Measurements from ENCODE around the gene IGF2BP3. TPM values are rescaled to one million over a fixed set of nuclear protein-coding genes. Genes with fewer than 3 reads are reported as not detected.
A peak's percentile ranks its signal among the peaks of the same experiment; 100 is the strongest.

The IGF2BP3 gene
- total RNA-seq, 1 experiment from 2014 or later = 44.1 TPM

DNA sequence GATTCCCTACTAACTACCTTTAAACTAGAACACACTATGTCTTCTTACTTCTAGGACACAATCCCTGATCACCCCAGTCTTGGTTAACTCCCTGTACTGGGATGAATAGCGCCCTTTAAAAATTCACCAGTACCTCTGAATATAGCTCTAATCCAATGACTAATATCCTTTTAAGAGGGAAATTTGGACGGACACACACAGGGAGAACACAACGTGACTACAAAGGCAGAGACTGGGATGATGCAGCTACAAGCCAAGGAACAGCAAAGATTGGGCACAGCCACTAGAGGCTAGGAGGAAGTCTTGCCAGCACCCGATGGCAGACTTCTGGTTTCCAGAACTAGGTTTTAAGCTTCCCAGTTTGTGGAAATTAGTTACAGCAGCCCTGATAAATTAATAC, 89.7 kb downstream of the IGF2BP3 start:
- peak; percentile 15 for DNase-seq (ENCODE audit: low read depth)

DNA sequence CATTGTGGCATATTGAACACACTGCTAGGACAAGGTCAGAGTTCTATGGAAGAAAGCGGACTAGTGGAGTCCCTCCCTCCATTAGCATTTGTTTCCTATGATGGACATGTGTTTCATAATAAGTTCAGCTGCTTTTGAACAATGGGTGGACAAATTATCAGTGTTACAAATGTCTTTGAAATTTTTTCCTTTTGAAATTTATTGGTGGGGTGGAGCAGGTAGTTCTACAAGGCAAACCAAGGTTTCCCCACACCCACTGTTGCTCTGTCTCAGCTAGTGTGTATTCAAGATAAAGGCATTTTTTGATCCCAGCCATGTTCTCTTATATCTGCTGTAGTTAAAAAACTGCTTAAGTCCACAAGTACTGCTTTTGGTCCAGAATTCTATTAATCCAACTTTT, 91.3 kb downstream of the IGF2BP3 start:
- DNase-seq (ENCODE audit: low read depth) = no peak

DNA sequence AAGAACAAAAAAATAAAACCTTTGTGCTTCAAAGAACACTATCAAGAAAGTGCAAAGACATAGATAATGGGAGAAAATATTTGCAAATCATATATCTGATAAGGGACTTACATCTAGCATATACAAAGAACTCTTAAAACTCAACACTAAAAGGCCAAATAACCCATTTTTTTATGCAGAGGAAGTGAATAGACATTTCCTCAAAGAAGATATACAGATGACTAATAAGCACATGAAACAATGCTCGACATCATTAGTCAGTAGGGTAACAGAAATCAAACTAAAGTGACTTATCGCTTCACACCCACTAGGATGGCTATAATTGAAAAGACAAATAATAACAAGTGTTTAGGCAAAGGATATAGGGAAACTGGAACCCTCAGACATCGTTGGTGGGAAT, 93.2 kb downstream of the IGF2BP3 start:
- peak; percentile 78 for DNase-seq (ENCODE audit: low read depth)

DNA sequence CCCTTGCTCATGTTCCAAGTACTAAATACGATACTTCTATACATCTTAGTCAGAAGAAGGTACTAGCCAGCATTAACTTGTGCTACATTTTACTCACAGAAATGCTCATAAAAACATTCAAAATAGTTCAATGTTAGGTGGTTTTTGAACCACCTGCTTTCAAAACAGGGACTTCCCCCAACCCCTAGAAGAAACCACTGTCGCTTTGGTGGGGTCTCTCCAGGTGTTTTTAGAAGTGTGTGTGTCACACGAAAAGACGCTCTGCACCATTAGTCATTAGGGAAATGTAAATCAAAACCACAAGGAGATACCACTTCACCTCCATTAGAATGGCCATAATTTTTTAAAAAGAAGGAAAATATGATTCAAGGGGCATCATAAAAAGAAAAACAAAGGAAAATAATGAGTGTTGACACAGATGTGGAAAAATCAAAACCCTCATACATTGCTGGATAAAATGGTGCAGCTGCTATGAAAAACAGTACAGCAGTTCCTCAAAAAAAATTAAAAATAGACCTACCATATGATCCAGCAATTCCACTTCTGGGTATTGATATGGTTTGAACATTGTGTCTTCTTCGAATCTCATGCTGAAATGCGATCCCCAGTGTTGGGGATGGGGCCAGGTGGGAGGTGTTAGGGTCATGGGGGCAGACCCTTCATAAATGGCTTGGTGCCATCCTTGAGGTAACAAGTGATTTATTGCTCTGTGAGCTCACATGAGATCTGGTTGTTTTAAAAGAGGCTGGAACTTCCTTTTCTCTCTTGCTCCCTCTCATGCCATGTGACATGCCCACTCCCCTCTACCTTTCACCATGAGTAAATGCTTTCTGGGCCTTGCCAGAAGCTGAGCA, 96.9 kb downstream of the IGF2BP3 start:
- peak; percentile 65 for DNase-seq (ENCODE audit: low read depth)

DNA sequence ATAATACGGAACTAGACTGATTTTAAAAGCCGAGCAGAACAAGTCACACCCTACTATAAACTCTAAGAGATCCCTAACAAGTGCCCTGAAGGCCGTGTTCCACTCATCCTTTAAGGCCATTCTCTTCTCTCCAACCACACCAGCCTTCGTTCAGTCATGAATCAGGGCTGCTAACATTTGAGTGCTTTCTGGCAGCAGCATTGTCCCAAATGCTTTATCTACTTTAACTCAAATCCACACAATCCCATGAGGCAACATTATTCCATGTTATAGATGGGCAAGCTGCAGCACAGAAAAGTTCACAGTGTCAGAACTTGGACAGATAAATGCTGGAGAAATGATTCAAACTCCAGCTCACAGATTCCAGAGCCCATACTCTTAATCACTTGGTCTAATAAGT, 97.7 kb downstream of the IGF2BP3 start:
- no peak for DNase-seq (ENCODE audit: low read depth)

DNA sequence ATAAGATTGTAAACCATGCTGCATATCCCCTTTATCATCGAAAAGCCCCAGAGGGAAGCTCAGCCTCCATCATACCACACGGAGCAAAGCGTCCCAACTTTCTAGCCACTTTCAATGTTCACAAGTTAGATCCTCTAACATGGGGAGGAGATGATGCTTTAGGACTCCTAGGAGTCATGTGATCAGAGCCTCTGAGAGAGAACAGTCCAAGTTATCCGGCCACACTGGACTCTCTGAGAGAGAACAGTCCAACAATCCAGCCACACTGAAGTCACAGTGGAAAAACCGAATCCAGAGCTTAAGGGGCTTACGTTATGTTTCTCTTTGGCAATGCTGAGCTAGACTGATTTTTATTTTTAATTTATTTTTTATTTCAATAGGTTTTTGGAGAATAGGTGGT, 98.6 kb downstream of the IGF2BP3 start:
- DNase-seq (ENCODE audit: low read depth) = no peak

DNA sequence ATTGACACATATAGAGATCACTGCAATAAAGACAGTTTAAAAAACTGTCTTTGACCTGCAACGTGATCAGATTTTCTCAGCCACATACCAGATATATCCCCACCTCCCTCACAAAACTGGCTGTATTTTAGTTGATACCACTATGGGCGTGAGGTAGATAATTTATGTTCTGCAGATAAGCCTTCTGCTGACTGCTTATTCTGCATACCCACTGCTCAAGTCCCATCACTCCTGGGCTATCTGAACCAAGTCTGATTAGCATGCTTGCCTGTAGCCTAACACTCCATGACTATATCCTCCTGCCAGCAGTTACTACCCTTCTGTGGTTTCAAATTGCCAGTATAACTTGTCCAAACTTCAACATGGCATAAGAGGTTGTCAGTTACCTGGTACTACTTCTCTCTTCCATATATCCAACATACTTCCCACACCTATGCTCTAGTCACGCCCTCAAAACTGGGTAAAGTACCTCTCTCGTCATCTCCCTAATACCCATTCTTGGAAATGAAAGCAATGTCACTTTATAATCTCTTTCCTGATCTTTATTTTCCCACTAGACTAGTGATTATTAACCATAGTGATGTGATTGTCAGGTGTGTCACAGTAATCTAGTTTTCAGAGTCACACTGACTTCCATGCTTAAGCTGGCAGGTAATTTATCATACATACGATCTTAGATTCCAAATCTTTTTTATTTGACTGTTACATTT, 100.4 kb downstream of the IGF2BP3 start:
- DNase-seq (ENCODE audit: low read depth) = no peak

DNA sequence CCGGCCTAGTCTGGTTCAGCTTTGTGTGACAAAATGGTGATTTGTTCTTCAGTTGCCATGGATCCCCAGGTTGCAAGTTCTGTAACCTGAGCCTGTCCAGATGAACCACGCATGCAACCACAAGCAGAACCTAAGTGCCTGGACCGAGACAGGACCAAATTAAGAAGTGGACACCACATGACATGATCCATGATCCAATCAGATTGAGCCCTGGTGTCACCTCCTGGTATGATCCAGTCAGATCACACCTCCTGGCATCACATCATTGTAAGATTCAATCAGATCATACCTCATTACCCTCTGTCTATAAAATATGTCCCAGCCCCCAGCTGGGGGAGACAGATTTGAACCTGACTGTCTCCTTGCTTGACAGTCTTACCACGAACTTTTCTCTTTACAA, 101.2 kb downstream of the IGF2BP3 start:
- DNase-seq (ENCODE audit: low read depth) = no peak

DNA sequence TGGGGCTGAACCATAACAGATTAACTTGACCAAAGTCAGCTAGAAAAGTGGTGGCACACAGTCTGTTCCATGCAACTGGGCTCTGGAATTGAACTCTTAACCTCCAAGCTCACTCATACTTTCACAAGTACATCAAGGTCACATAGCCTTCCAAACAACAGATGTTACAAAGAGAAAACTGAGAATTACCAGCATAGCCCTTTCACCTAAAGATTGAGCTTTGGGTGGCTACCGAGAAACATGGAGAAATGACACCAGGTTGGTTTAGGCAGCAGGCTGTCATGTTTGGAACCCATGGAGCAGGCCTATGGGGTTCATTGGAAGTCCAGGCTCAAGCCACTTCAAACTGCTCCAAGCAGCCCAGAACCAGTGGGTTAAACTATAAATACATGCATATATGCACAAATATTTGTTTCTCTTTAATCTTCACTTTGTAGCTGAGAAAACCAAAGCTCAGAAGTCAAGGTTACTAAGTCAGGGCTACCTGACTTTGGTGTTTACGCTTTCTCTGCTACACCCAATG, 112.1 kb downstream of the IGF2BP3 start:
- no peak for DNase-seq (ENCODE audit: low read depth)

DNA sequence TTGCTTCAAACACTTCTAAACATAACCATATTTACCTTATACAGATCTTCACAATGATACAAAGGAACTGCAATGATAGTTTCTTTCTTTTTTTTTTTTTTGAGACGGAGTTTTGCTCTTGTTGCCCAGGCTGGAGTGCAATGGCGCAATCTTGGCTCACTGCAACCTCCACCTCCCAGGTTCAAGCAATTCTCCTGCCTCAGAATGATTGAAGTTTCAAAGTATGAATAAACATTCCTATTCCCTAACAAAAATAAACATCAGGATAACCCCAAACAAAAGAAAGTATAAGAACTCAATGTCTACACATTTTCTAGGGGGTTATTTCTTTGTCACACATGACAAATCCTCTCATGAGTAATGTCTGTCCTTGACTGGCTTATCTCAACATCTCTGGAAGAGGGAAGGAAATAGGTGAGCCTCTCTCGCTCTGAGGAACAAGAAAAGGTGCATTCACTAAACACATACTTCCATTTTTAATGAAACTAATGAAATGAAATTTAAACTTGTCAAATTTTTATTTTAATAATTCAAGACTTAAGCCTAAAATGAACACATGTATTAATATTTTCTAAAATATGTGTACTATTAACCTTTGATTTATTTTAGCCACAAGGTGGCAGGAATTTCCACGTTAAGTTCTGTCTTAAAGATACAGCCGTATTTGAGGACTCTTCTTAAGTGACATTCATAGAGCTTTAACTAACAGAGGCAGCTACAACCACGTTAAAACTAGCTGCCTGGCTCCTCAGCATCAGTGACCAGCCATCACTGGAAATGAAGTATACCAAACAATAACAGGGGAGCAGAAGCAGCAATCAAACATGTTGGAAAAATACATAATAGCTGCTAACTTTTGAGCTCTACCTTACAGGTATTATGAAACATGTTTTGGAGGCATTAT, 112.8 kb downstream of the IGF2BP3 start:
- peak; percentile 80 for DNase-seq (ENCODE audit: low read depth)

DNA sequence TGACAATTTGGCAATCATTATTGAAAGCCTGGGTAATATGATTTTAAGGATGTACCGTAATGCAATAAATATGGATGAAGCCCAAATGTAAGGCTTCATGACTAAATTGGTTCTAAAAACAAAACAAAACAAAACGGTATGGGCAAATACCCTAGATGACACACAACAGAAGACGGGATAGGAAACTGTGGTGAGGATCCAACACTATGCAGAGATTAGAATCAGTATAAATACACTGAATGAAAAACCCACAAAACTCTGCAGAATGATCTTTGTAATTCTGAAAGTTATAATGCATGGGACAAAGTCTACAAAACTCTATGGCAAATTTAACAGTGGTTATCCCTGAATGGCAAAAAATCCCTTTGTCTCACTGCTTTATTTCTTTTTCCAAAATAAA, 113.6 kb downstream of the IGF2BP3 start:
- DNase-seq (ENCODE audit: low read depth) = no peak

DNA sequence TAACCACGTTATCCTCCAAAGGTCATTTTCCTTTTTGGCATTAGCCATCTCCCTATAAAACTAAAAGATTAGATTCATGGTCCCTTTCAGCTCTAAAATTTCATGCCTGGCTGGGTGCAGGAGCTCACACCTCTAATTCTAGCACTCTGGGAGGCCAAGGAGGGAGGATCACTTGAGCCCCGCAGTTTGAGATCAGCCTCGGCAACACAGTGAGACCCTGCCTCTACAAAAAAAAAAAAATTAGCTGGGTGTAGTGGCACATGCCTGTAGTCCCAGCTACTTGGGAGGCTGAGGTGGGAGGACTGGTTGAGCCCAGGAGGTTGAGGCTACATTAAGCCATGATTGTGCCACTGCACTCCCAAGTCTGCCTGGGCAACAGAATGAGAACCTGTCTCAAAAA, 114.1 kb downstream of the IGF2BP3 start:
- no peak for DNase-seq (ENCODE audit: low read depth)

DNA sequence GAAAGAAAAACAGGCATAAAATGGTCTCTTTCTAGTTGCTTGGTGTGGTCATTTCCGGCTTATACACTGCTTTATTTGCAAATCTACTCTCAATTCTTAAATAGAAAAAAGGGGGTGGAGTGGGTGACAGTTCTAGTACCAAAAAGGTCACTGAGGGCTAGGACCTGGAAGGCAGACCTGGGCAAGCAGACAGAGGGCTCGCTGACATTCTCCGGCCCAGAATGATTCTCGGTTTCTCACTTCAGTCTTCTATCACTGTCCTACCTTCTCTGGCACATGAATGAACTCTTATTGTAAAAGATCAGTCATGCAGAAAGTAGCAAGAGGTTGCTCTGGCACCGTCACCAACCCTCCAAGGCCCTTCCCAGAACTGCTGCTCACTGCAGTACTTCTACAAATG, 117.1 kb downstream of the IGF2BP3 start:
- no peak for DNase-seq (ENCODE audit: low read depth)

DNA sequence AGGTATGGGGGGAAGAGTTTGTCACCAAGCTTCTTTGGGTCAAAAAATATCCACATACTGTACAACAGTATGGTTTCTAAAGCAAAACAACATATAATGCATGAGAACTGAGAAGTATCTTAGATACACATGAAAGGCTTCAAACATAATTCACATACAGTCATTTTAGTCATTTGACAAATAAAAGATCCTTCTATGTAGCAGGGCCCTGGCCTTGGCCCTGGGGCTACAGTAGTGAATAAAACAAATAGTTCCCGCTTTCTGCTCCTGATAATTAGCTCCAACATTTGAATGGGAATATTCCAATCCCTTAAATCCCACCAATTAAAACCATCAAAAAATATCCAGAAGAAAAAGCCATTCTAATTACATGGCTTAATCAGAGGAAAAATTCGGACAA, 119.8 kb downstream of the IGF2BP3 start:
- no peak for DNase-seq (ENCODE audit: low read depth)

DNA sequence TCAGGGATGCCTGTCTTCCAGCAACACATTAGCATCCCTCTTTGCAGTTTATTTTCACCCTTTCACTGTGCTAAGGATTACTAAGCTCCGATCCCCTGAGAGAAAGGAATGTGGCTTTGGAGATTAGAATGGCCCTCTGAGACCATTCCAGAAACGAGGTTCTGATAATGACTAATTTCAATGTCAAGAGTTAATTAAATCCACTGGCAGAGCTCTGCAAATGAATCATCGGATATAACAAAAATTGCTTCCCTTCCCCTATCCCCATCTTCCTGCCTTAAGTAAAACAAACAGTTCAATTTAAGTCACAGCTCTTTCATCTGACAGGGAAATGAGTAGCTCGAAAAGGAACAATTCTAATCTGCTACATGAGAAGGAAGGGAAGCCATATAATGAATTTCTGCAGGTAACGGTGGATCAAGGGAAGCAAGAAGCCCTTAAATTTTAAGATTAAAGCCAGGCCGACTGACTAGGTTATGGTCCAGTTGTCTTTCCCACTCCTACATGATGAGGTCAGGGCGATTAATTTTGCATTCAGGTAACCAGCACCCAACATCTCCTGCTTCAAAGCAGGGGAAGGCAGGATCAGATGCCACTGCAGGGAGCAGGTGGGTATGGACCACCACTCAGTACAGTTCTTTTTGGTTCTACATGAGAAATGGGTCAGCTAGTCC, 120.7 kb downstream of the IGF2BP3 start:
- peak; percentile 96 for DNase-seq (ENCODE audit: low read depth)

DNA sequence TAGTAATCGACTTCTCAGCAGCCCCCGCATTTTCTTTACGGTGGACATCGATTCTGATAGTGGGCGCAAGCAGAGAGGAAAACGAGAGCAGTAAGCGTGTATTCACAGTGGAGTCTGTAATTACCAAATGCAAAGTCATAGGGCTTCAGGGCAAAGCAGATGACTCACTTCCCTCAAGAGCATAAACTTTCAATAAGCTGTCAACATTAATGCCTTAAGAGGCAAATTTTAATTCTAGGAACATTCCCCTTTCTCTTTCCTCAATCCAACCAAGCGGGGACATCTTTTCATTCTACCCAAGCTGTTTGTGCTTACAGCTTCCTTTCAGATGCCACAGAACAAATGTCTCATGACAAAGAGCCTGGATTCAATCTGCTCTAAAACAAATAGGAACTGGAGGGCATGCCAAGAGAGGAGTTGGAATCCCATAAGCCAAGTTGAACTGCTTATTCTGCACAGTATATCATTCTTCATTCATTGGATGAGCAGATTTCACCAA, 122.6 kb downstream of the IGF2BP3 start:
- DNase-seq (ENCODE audit: low read depth) = peak; percentile 85

DNA sequence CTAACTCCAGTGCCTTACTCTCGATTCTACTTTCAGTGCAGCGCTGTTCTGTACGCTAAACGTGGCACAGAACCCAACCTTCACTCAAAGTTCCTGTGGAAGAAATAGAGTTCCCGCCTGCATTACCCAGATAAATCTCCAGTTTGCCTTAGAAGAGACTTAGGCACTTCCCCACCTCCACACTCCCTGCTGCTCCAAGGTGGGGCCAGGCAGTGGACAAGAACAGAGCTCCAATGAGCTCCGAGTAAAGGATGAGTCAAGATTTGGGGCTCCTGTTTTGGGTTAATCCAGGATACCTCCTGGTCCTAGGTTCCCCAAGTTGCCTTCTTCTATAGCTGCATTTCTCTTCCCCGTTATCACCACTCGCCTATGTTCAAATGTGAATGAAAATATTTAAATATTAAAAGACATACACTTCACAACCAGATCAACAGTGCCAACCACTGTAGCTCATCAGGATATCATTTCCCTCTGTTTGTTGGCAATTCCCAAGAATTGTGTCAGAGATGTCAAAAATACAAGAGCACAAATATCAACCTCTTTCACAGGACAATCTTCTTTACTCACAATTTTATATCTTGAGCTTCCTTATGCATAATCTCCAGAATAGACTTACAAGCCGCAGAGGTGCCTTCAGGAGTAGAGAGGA, 123.1 kb downstream of the IGF2BP3 start:
- peak; percentile 62 for DNase-seq (ENCODE audit: low read depth)

DNA sequence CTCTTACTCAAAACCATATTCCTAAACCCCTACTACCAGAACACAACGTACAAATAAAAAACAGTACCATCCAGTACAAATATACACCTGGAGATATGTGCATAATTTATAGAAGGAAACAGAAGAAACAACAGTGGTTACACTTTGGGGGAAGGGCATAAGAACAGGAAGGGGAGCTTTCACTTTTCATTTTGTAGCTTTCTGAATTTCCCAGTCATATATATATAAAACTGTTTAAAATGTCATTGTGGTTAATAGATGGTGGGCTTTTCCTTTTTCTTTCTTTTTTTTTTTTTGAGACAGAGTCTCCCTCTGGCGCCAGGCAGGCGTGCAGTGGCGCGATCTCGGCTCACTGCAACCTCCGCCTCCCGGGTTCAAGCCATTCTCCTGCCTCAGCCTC, 124.0 kb downstream of the IGF2BP3 start:
- peak; percentile 8 for DNase-seq (ENCODE audit: low read depth)

DNA sequence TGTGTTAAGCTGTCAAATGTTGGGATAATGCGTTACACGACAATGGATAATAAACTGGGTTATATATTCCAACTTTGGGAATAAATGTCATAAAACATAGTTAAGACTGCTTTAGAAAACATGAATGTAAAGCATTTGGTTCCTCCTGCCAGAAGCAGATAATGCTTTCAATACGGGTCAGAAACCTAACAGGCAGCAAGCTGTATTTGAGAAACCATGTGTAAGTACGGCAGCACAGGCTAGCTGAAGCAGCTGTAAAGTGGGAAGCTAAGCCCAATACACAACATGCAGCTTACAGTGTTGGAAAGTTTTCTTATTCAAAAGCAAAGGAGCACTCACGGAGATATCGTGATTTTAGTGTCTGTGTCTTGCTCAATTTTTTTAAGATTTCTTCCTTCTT, 124.7 kb downstream of the IGF2BP3 start:
- no peak for DNase-seq (ENCODE audit: low read depth)

DNA sequence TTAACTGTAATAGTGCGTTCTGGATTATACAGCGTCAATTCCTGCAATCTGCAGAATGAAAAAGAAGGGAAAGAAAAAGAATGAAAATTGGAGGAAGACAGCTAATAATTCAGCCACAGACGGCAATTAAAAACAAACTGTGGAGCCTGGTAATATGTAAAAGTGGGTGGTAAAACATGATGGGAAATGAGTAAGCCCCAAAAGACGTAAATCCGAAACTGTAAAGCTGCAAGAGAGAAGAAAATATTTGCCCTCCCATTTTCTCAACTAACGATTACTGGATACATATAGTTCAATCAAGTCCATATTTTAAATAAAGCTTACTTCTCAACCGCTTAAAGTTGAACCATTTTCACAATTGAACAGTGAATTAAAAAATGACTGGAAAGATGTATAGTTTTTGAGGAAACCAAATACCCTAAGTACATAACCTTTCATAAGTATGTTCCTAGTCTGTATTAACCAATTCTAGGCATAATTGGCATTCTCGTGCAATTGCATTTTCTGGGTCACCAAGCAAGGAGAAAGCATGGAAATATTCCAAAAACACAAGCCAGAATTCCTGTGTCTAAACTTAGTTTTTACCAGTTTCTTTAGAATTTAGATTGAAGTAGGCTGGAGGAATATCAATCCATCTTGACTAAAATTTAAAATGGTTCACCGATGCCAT, 126.3 kb downstream of the IGF2BP3 start:
- no peak for DNase-seq (ENCODE audit: low read depth)
